HCT116 (cell line): ENCODE measurements around the gene EFCAB5. TPM values are rescaled to one million over a fixed set of nuclear protein-coding genes. Genes with fewer than 3 reads are reported as not detected.

Experiments
- ATAC-seq: fragments of 200-7000 bp; cut with Tn5 transposase; 2 replicates; pipeline ENCODE4 v1.9.1; 2020; ENCODE audit warnings: mild to moderate bottlenecking, moderate library complexity
- BruUV-seq: library from RNA; stranded (reverse); fragments of 400-500 nt; replicated peaks from 2 replicates; lab custom pipeline; 2021; lab: Mats Ljungman, UMichigan
- CTCF ChIA-PET: fragments of 300-600 bp; sonication (Branson Sonifier 250); formaldehyde crosslinking; loops from one replicate; lab custom pipeline; 2021; ENCODE audit warnings: antibody characterized with exemption; lab: Charles Lee
- POLR2A ChIA-PET: fragments of 300-600, 350-600 bp; sonication (Branson Sonifier 250); formaldehyde crosslinking; loops from one replicate; lab custom pipeline; 2021; ENCODE audit warnings: antibody characterized with exemption; lab: Charles Lee
- RAD21 ChIA-PET, 2 experiments: fragments of 300-600 bp; sonication (Branson Sonifier 250); formaldehyde crosslinking; loops; one replicate each; lab custom pipeline; 2023; ENCODE audit warnings: low total read pairs in 2 of 2; ENCODE audit not compliant: uncharacterized antibody in 2 of 2, unreplicated experiment in 2 of 2, low non-redundant PET in 1 of 2; lab: Charles Lee
- DNase-seq: peaks from one replicate; pipeline ENCODE4 v3.0.0-alpha.2; 2010; ENCODE audit warnings: low read depth, low spot score
- H2AFZ ChIP-seq: fragments of 200-600 bp; shearing (Covaris generic), sonication (generic); 2 replicates; pipeline ENCODE4 v1.6.1; 2017; ENCODE audit warnings: low read depth, mixed run types, mixed read lengths, antibody characterized with exemption, low read length; ENCODE audit not compliant: poor library complexity, severe bottlenecking
- H3K27ac ChIP-seq: 2 replicates; pipeline ENCODE4 v1.5.1; 2012; ENCODE audit warnings: low read depth, low read length
- H3K27me3 ChIP-seq: fragments of 200-600 bp; sonication (generic); 2 replicates; pipeline ENCODE4 v1.6.1; 2016; ENCODE audit warnings: mixed run types, low read length, mixed read lengths; ENCODE audit not compliant: insufficient read depth
- H3K36me3 ChIP-seq, 2 experiments: fragments of 200-500 bp in 1 of 2; fragments of 200-600 bp in 1 of 2; sonication (Bioruptor generic) in 1 of 2; sonication (generic) in 1 of 2; 2 replicates each; pipeline versions ENCODE4 v1.5.1 to v1.6.1; 2014 to 2016; ENCODE audit warnings: low read length in 2 of 2, inconsistent platforms in 1 of 2, mixed read lengths in 1 of 2, mixed run types in 1 of 2; ENCODE audit not compliant: insufficient read depth in 2 of 2, control insufficient read depth in 1 of 2
- H3K4me1 ChIP-seq, 2 experiments: fragments of 200-600 bp in 1 of 2; sonication (generic) in 1 of 2; 2 replicates each; pipeline versions ENCODE4 v1.5.1 to v1.6.1; 2012 to 2017; ENCODE audit warnings: low read length in 2 of 2, inconsistent platforms in 1 of 2, mild to moderate bottlenecking in 1 of 2, mixed read lengths in 1 of 2, mixed run types in 1 of 2, moderate library complexity in 1 of 2; ENCODE audit not compliant: insufficient read depth in 2 of 2, control insufficient read depth in 1 of 2
- H3K4me2 ChIP-seq: fragments of 200-600 bp; sonication (generic); 2 replicates; pipeline ENCODE4 v1.6.1; 2017; ENCODE audit warnings: mixed run types, low read length, mixed read lengths
- H3K4me3 ChIP-seq, 2 experiments: fragments of 200-600 bp in 1 of 2; sonication (generic) in 1 of 2; replicated peaks in 1 of 2; 2 replicates each; pipeline ENCODE4 v1.5.1; 2011 to 2016; ENCODE audit warnings: low read length in 2 of 2, control low read depth in 1 of 2, low read depth in 1 of 2, mild to moderate bottlenecking in 1 of 2, mixed read lengths in 1 of 2, mixed run types in 1 of 2
- H3K79me2 ChIP-seq: fragments of 200-600 bp; sonication (generic); 2 replicates; pipeline ENCODE4 v1.6.1; 2017; ENCODE audit warnings: mild to moderate bottlenecking, mixed run types, low read length, moderate library complexity, mixed read lengths; ENCODE audit not compliant: insufficient read depth
- H3K9ac ChIP-seq: fragments of 200-600 bp; sonication (generic); 2 replicates; pipeline ENCODE4 v1.6.1; 2016; ENCODE audit warnings: low read length, mixed read lengths
- H3K9me2 ChIP-seq: fragments of 200-600 bp; sonication (generic), shearing (Covaris generic); 2 replicates; pipeline ENCODE4 v1.6.1; 2017; ENCODE audit warnings: mixed run types, mild to moderate bottlenecking, moderate library complexity; ENCODE audit not compliant: insufficient read depth
- H3K9me3 ChIP-seq, 2 experiments: fragments of 200-500 bp in 1 of 2; fragments of 200-600 bp in 1 of 2; sonication (Bioruptor generic) in 1 of 2; sonication (generic) in 1 of 2; 2 replicates each; pipeline ENCODE4 v1.6.1; 2014 to 2017; ENCODE audit warnings: low read length in 2 of 2, mixed read lengths in 2 of 2, inconsistent platforms in 1 of 2, low read depth in 1 of 2, mild to moderate bottlenecking in 1 of 2, mixed run types in 1 of 2, moderate library complexity in 1 of 2; ENCODE audit not compliant: control insufficient read depth in 1 of 2, insufficient read depth in 1 of 2
- H4K20me1 ChIP-seq: fragments of 200-600 bp; sonication (generic), shearing (Covaris generic); 2 replicates; pipeline ENCODE4 v1.6.1; 2017; ENCODE audit warnings: mixed run types, mild to moderate bottlenecking, moderate library complexity; ENCODE audit not compliant: insufficient read depth
- ATF3 ChIP-seq: IDR thresholded peaks from 2 replicates; pipeline ENCODE4 v1.6.1; 2012
- CBX3 ChIP-seq: IDR thresholded peaks from 2 replicates; pipeline ENCODE4 v1.6.1; 2012; ENCODE audit warnings: low read depth
- CTCF ChIP-seq, 3 experiments: fragments of 200-600 bp in 1 of 3; sonication (generic) in 1 of 3; IDR thresholded peaks in 2 of 3; conservative IDR thresholded peaks in 1 of 3; 2 replicates each; pipeline ENCODE4 v1.5.1; 2012 to 2017; ENCODE audit warnings: low read depth in 2 of 3, low read length in 2 of 3, antibody characterized with exemption in 1 of 3, borderline replicate concordance in 1 of 3, control low read depth in 1 of 3, mild to moderate bottlenecking in 1 of 3, mixed read lengths in 1 of 3, mixed run types in 1 of 3, moderate library complexity in 1 of 3; ENCODE audit not compliant: insufficient read depth in 1 of 3
- EZH2phosphoT487 ChIP-seq: fragments of 200-600 bp; IDR thresholded peaks from 2 replicates; pipeline ENCODE4 v1.6.1; 2018; ENCODE audit warnings: antibody characterized with exemption, borderline replicate concordance
- FOSL1 ChIP-seq: IDR thresholded peaks from 2 replicates; pipeline ENCODE4 v1.6.1; 2012; ENCODE audit warnings: low read depth
- POLR2AphosphoS5 ChIP-seq: IDR thresholded peaks from 2 replicates; pipeline ENCODE4 v1.6.1; 2011; ENCODE audit warnings: mild to moderate bottlenecking, low read depth, low read length, moderate library complexity
- RAD21 ChIP-seq: IDR thresholded peaks from 2 replicates; pipeline ENCODE4 v1.6.1; 2012; ENCODE audit warnings: low read depth, mild to moderate bottlenecking
- SIN3A ChIP-seq: IDR thresholded peaks from 2 replicates; pipeline ENCODE4 v1.6.1; 2012; ENCODE audit warnings: low read depth
- SRF ChIP-seq: IDR thresholded peaks from 2 replicates; pipeline ENCODE4 v1.6.1; 2012; ENCODE audit warnings: low read depth
- YY1 ChIP-seq: IDR thresholded peaks from 2 replicates; pipeline ENCODE4 v1.6.1; 2011; ENCODE audit warnings: low read length, low read depth, moderate library complexity, mild to moderate bottlenecking; ENCODE audit not compliant: insufficient replicate concordance; ENCODE audit errors: extremely low read depth
- ZBTB33 ChIP-seq: IDR thresholded peaks from 2 replicates; pipeline ENCODE4 v1.6.1; 2011; ENCODE audit warnings: mild to moderate bottlenecking, low read length, moderate library complexity; ENCODE audit not compliant: insufficient replicate concordance; ENCODE audit errors: extremely low read depth
- ZFX ChIP-seq: fragments of 450-650 bp; IDR thresholded peaks from 2 replicates; pipeline ENCODE4 v1.6.1; 2017
- ZNF274 ChIP-seq: fragments of 200-500 bp; sonication (Bioruptor generic); IDR thresholded peaks from 2 replicates; pipeline ENCODE4 v1.6.1; 2014; ENCODE audit warnings: mild to moderate bottlenecking, low read depth, low read length, inconsistent platforms
- intact Hi-C: fragments of 100-400 bp; cut with micrococcal nuclease; formaldehyde crosslinking; loops from 2 replicates; pipeline ENCODE4 v1.10.0; 2022
- total RNA-seq: library from RNA; stranded (reverse); gene quantifications from one replicate; pipeline ENCODE4 v1.2.1, GENCODE V29; 2021; ENCODE audit not compliant: unreplicated experiment

Gene EFCAB5
- total RNA-seq, 1 experiment from 2014 or later: 0.17 TPM

GRCh38 chr17:30064738-30065137 lies 123.3 kb downstream of the EFCAB5 start:
- Histone ChIP-seq H3K4me3 (no peak overlapping the region), H3K4me1 (no peaks in the 10 kb centered on the region), H3K4me2 (no peak overlapping the region), H3K36me3 (no peaks in the 10 kb centered on the region), H4K20me1 (no peaks in the 10 kb centered on the region), H3K79me2 (no peaks in the 10 kb centered on the region), H2AFZ (no peak overlapping the region), H3K9me3 (0 out of 4 replicates have a peak, but pooled peaks cover 0 to 12% of the 10 kb centered on the region in 2 experiments), H3K27me3 (no peaks in the 10 kb centered on the region), H3K27ac (no peak overlapping the region), H3K9ac (no peak overlapping the region), H3K9me2 (no peaks in the 10 kb centered on the region)
- no peak for DNase-seq
- CTCF ChIA-PET: interaction anchor here (1.1 kb wide), 1 partner anchor 29 kb away, joined by 3 read pairs; no protein-coding TSS in a partner anchor
- BruUV-seq: no TSS peak
- POLR2A ChIA-PET: no interaction called here
- TF ChIP-seq ZFX (no peak), ATF3 (no peak), RAD21 (no peak), POLR2AphosphoS5 (no peak), SRF (no peak), SIN3A (no peak), EZH2phosphoT487 (no peak), CBX3 (no peak), CTCF (IDR thresholded peaks at IDR 0.05 in 2 of 3, conservative IDR thresholded peaks at IDR 0.05 in 1 of 3; ENCODE audit: borderline replicate concordance in 1 of 3, insufficient read depth in 1 of 3, low read depth in 2 of 3, low read length in 2 of 3) (no peak), ZNF274 (no peak), ZBTB33 (no peak), FOSL1 (no peak), YY1 (no peak)
- no peak for ATAC-seq
- RAD21 ChIA-PET: no interaction called here
- intact Hi-C loops: no loop called here
